Stimulated activated naive CD4-positive, alpha-beta T cell treated with Interleukin-2 at 50 U/mL for 16 hours (primary cell): ENCODE data around the gene DDI1.
"Not testable (repeated sequence)": the region's sequence is repeated elsewhere in the genome, so short reads cannot be mapped to it uniquely, and the experiment has no call there.

Experiments used
- DNase-seq: peaks from one replicate; lab custom pipeline; 2025; lab: John Stamatoyannopoulos, UW

Gene DDI1

GRCh38 chr11:104041792-104042191, 5.4 kb downstream of the DDI1 start:
- no peak for DNase-seq

- no peak for DNase-seq
Measured at GRCh38 chr11:104043142-104043541, 6.7 kb downstream of the DDI1 start.

- no peak for DNase-seq
Measured at GRCh38 chr11:104043678-104044239, 7.3 kb downstream of the DDI1 start.

- no peak for DNase-seq
Measured at GRCh38 chr11:104046331-104046730, 9.9 kb downstream of the DDI1 start.

GRCh38 chr11:104046858-104047257, 10.4 kb downstream of the DDI1 start:
- DNase-seq = not testable (repeated sequence)

GRCh38 chr11:104049116-104049515, 12.7 kb downstream of the DDI1 start:
- no peak for DNase-seq

GRCh38 chr11:104051778-104052177, 15.3 kb downstream of the DDI1 start:
- DNase-seq = no peak

GRCh38 chr11:104053743-104054478, 17.5 kb downstream of the DDI1 start:
- DNase-seq = no peak

- DNase-seq = no peak
Measured at GRCh38 chr11:104054911-104055529, 18.6 kb downstream of the DDI1 start.

GRCh38 chr11:104055596-104055995, 19.2 kb downstream of the DDI1 start:
- no peak for DNase-seq

- DNase-seq = no peak
Measured at GRCh38 chr11:104057908-104058307, 21.5 kb downstream of the DDI1 start.

GRCh38 chr11:104058680-104059079, 22.2 kb downstream of the DDI1 start:
- no peak for DNase-seq

GRCh38 chr11:104060004-104060794, 23.8 kb downstream of the DDI1 start:
- DNase-seq = no peak

GRCh38 chr11:104060820-104061219, 24.4 kb downstream of the DDI1 start:
- no peak for DNase-seq

- DNase-seq = no peak
Measured at GRCh38 chr11:104061853-104062521, 25.5 kb downstream of the DDI1 start.

- no peak for DNase-seq
Measured at GRCh38 chr11:104064034-104064630, 27.7 kb downstream of the DDI1 start.

- no peak for DNase-seq
Measured at GRCh38 chr11:104067534-104067933, 31.1 kb downstream of the DDI1 start.

- no peak for DNase-seq
Measured at GRCh38 chr11:104073950-104074705, 37.7 kb downstream of the DDI1 start.

GRCh38 chr11:104075091-104075490, 38.7 kb downstream of the DDI1 start:
- no peak for DNase-seq

- no peak for DNase-seq
Measured at GRCh38 chr11:104075706-104076105, 39.3 kb downstream of the DDI1 start.

- DNase-seq = no peak
Measured at GRCh38 chr11:104076455-104076854, 40.0 kb downstream of the DDI1 start.
